Peyer's patch (tissue), 4 donors: Measurements from ENCODE around the gene GNAQ. TPM values are rescaled to one million over a fixed set of nuclear protein-coding genes. Genes with fewer than 3 reads are reported as not detected.

Experiments used
- DNase-seq, 3 donors: peaks; one replicate each; pipeline ENCODE4 v3.0.0-alpha.2; 2017 to 2019
- H3K27ac ChIP-seq, 4 donors: fragments of 200-600 bp; sonication (generic); one replicate each; pipeline ENCODE4 v1.5.1; 2016 to 2019
- H3K27me3 ChIP-seq, 2 donors: fragments of 200-600 bp; sonication (generic); one replicate each; pipeline ENCODE4 v1.5.1; 2019
- H3K36me3 ChIP-seq, 3 donors: fragments of 200-600 bp; sonication (generic); one replicate each; pipeline ENCODE4 v1.5.1; 2016 to 2019
- H3K4me1 ChIP-seq, 4 donors: fragments of 200-600 bp; sonication (generic); one replicate each; pipeline ENCODE4 v1.5.1; 2016 to 2019
- H3K4me3 ChIP-seq, 4 donors: fragments of 200-600 bp; sonication (generic); 1 replicate in 3 of 4; 2 replicates in 1 of 4; pipeline ENCODE4 v1.5.1; 2016 to 2019; ENCODE audit warnings: mild to moderate bottlenecking in 1 of 4
- H3K9me3 ChIP-seq, 4 donors: fragments of 200-600 bp; sonication (generic); one replicate each; pipeline ENCODE4 v1.5.1; 2016 to 2019; ENCODE audit warnings: mild to moderate bottlenecking in 1 of 4
- POLR2A ChIP-seq, 2 donors: fragments of 450-650 bp; IDR thresholded peaks; one replicate each; pipeline ENCODE4 v1.5.1; 2017; ENCODE audit warnings: antibody characterized with exemption in 2 of 2, mild to moderate bottlenecking in 2 of 2, moderate library complexity in 2 of 2
- total RNA-seq, 4 donors: library from RNA; depleted of rRNA; stranded (reverse); fragments of >200 nt; gene quantifications; one replicate each; pipeline ENCODE4 v1.1.0, GENCODE V29; 2016
- TF ChIP-seq, protein P1 (sequence below), 6 experiments: fragments of 450-650 bp in 4 of 6; fragments of 200-600 bp in 2 of 6; sonication (generic) in 1 of 6; IDR thresholded peaks; one replicate each; pipeline ENCODE4 v1.5.1; 2017 to 2019; ENCODE audit warnings: antibody characterized with exemption in 6 of 6, mild to moderate bottlenecking in 3 of 6, moderate library complexity in 1 of 6

Gene GNAQ
- total RNA-seq, 4 donors from 2014 or later = 28.7 to 45.4 (median 33.5) TPM

- Histone ChIP-seq H3K36me3 (no peaks in the 10 kb centered on the region), H3K9me3 (no peaks in the 10 kb centered on the region), H3K27me3 (no peaks in the 10 kb centered on the region), H3K4me1 (peaks cover 0 to 50% (median 1%) of the 10 kb centered on the region in 4 donors), H3K27ac (no peak overlapping the region), H3K4me3 (no peak overlapping the region)
- DNase-seq = no peak
- TF ChIP-seq POLR2A (IDR thresholded peaks at IDR 0.05) = no peak
- TF ChIP-seq, protein P1, sequence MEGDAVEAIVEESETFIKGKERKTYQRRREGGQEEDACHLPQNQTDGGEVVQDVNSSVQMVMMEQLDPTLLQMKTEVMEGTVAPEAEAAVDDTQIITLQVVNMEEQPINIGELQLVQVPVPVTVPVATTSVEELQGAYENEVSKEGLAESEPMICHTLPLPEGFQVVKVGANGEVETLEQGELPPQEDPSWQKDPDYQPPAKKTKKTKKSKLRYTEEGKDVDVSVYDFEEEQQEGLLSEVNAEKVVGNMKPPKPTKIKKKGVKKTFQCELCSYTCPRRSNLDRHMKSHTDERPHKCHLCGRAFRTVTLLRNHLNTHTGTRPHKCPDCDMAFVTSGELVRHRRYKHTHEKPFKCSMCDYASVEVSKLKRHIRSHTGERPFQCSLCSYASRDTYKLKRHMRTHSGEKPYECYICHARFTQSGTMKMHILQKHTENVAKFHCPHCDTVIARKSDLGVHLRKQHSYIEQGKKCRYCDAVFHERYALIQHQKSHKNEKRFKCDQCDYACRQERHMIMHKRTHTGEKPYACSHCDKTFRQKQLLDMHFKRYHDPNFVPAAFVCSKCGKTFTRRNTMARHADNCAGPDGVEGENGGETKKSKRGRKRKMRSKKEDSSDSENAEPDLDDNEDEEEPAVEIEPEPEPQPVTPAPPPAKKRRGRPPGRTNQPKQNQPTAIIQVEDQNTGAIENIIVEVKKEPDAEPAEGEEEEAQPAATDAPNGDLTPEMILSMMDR (IDR thresholded peaks at IDR 0.05) = no peak
Measured at GRCh38 chr9:77983320-77983662, 48.3 kb downstream of the GNAQ start.

GRCh38 chr9:77982581-77983319 is 48.9 kb downstream of the GNAQ start:
- Histone ChIP-seq H3K9me3 (no peaks in the 10 kb centered on the region), H3K4me3 (no peak overlapping the region), H3K27ac (peak overlapping the region in 2 of 4 donors; percentile 57 to 72), H3K27me3 (no peaks in the 10 kb centered on the region), H3K36me3 (no peaks in the 10 kb centered on the region), H3K4me1 (peaks cover 0 to 52% (median 2%) of the 10 kb centered on the region in 4 donors)
- no peak for TF ChIP-seq POLR2A (IDR thresholded peaks at IDR 0.05)
- TF ChIP-seq, protein P1 (IDR thresholded peaks at IDR 0.05) = no peak
- no peak for DNase-seq

- no peaks in the 10 kb centered on the region for H3K27me3 ChIP-seq
- no peaks in the 10 kb centered on the region for H3K36me3 ChIP-seq
- H3K27ac ChIP-seq = peak overlapping the region in 3 of 4 donors; percentile 35 to 72 (median 57)
- no peaks in the 10 kb centered on the region for H3K9me3 ChIP-seq
- H3K4me3 ChIP-seq = no peak overlapping the region
- H3K4me1 ChIP-seq = peaks cover 0 to 58% (median 3%) of the 10 kb centered on the region in 4 donors
- TF ChIP-seq, protein P1 (IDR thresholded peaks at IDR 0.05) = no peak
- no peak for TF ChIP-seq POLR2A (IDR thresholded peaks at IDR 0.05)
- DNase-seq = no peak
Measured at GRCh38 chr9:77981907-77982306, 49.7 kb downstream of the GNAQ start.

DNA sequence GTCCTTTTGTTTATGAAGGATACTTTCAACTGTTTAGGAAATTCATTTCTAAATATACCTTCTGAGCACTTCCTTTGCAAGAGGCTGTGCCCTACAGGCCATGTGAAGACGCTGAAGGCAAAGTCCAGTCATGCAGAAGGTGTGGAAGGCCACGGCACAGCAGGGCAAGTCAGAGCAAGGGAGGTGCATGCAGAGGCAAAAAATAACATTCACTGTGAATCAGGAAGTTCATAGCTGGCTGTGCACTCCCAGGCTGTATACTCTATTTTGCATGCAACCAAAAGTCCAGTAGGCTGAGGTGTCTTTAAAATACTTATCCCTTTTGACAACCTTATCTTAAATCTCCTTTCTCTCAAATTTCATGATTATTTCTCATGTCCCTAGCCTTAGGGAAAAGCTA is 50.3 kb downstream of the GNAQ start:
- Histone ChIP-seq H3K4me3 (no peak overlapping the region), H3K4me1 (peaks cover 0 to 57% (median 3%) of the 10 kb centered on the region in 4 donors), H3K27me3 (no peaks in the 10 kb centered on the region), H3K36me3 (no peaks in the 10 kb centered on the region), H3K9me3 (no peaks in the 10 kb centered on the region), H3K27ac (peak overlapping the region in 3 of 4 donors; percentile 35 to 72 (median 57))
- TF ChIP-seq, protein P1 (IDR thresholded peaks at IDR 0.05) = peak in 3 of 6 experiments; percentile 42 to 55 (median 44)
- peak in 1 of 2 donors; percentile 20 for TF ChIP-seq POLR2A (IDR thresholded peaks at IDR 0.05)
- peak in 2 of 3 donors; percentile 79 to 88 for DNase-seq

DNA sequence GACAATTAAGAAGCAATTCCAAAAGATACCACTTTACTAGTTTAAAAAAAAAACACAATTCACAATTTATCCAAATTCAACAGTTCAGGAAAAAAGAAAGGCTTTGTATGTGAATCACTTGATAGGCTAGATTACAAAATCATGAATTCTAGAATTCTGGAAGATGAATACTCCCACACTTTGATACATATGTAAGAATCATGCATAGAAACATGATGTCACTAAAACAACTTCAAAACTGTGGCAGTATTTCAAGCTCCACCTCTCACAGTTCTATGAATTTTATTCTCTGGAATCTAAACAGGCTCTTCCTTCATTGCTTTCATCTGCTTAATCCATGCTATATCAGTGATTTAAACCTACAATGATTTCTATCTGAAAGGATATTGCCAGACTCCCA is 51.0 kb downstream of the GNAQ start:
- Histone ChIP-seq H3K4me3 (no peak overlapping the region), H3K9me3 (no peaks in the 10 kb centered on the region), H3K4me1 (peaks cover 0 to 52% (median 3%) of the 10 kb centered on the region in 4 donors), H3K27ac (peak overlapping the region in 3 of 4 donors; percentile 35 to 72 (median 57)), H3K36me3 (no peaks in the 10 kb centered on the region), H3K27me3 (no peaks in the 10 kb centered on the region)
- TF ChIP-seq, protein P1 (IDR thresholded peaks at IDR 0.05) = no peak
- no peak for TF ChIP-seq POLR2A (IDR thresholded peaks at IDR 0.05)
- DNase-seq = no peak
